Progenitor cell of endocrine pancreas (in vitro differentiated cells): ENCODE results near the gene SHC3. TPM values are rescaled to one million over a fixed set of nuclear protein-coding genes. Genes with fewer than 3 reads are reported as not detected.

Experiments used
- DNase-seq: peaks from one replicate; pipeline ENCODE4 v3.0.0; 2021; ENCODE audit warnings: low spot score; ENCODE audit not compliant: unreplicated experiment
- H3K27ac Mint-ChIP-seq: 2 replicates; pipeline ENCODE4 v1.8.0; 2021; ENCODE audit warnings: mild to moderate bottlenecking, moderate library complexity, mixed read lengths
- H3K27me3 Mint-ChIP-seq: 2 replicates; pipeline ENCODE4 v1.8.0; 2021; ENCODE audit warnings: mixed read lengths
- H3K36me3 Mint-ChIP-seq: 2 replicates; pipeline ENCODE4 v1.8.0; 2022; ENCODE audit warnings: mixed read lengths; ENCODE audit not compliant: insufficient read depth
- H3K4me1 Mint-ChIP-seq: 2 replicates; pipeline ENCODE4 v1.8.0; 2021; ENCODE audit warnings: low read depth, mixed read lengths
- H3K4me3 Mint-ChIP-seq: 2 replicates; pipeline ENCODE4 v1.8.0; 2021; ENCODE audit warnings: low read depth, mild to moderate bottlenecking, moderate library complexity, mixed read lengths
- H3K9me3 Mint-ChIP-seq: 2 replicates; pipeline ENCODE4 v1.8.0; 2021; ENCODE audit warnings: low read depth, mixed read lengths
- total RNA-seq: library from RNA; stranded (reverse); gene quantifications from 2 replicates; pipeline ENCODE4 v1.2.1, GENCODE V29; 2021
- TF ChIP-seq, protein P1 (sequence below): fragments of 200-600 bp; sonication (generic); IDR thresholded peaks from one replicate; pipeline ENCODE4 v1.5.0; 2021; ENCODE audit warnings: antibody characterized with exemption, mild to moderate bottlenecking; ENCODE audit not compliant: unreplicated experiment

The SHC3 gene
- total RNA-seq, 1 donor from 2014 or later = 1.3 TPM

GRCh38 chr9:89038382-89039103 lies 140.1 kb downstream of the SHC3 start:
- TF ChIP-seq, protein P1, sequence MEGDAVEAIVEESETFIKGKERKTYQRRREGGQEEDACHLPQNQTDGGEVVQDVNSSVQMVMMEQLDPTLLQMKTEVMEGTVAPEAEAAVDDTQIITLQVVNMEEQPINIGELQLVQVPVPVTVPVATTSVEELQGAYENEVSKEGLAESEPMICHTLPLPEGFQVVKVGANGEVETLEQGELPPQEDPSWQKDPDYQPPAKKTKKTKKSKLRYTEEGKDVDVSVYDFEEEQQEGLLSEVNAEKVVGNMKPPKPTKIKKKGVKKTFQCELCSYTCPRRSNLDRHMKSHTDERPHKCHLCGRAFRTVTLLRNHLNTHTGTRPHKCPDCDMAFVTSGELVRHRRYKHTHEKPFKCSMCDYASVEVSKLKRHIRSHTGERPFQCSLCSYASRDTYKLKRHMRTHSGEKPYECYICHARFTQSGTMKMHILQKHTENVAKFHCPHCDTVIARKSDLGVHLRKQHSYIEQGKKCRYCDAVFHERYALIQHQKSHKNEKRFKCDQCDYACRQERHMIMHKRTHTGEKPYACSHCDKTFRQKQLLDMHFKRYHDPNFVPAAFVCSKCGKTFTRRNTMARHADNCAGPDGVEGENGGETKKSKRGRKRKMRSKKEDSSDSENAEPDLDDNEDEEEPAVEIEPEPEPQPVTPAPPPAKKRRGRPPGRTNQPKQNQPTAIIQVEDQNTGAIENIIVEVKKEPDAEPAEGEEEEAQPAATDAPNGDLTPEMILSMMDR = no peak
- Mint-ChIP-seq H3K4me1 (peaks cover 1% of the 10 kb centered on the region), H3K9me3 (no peaks in the 10 kb centered on the region), H3K4me3 (no peak overlapping the region), H3K27ac (no peak overlapping the region), H3K27me3 (no peaks in the 10 kb centered on the region), H3K36me3 (no peaks in the 10 kb centered on the region)
- DNase-seq = no peak

- TF ChIP-seq, protein P1 = no peak
- DNase-seq = no peak
- Mint-ChIP-seq H3K4me3 (no peak overlapping the region), H3K9me3 (no peaks in the 10 kb centered on the region), H3K27me3 (no peaks in the 10 kb centered on the region), H3K36me3 (no peaks in the 10 kb centered on the region), H3K4me1 (peaks cover 1% of the 10 kb centered on the region), H3K27ac (no peak overlapping the region)
These were observed 140.7 kb downstream of the SHC3 start for GRCh38 chr9:89037891-89038290.

DNA sequence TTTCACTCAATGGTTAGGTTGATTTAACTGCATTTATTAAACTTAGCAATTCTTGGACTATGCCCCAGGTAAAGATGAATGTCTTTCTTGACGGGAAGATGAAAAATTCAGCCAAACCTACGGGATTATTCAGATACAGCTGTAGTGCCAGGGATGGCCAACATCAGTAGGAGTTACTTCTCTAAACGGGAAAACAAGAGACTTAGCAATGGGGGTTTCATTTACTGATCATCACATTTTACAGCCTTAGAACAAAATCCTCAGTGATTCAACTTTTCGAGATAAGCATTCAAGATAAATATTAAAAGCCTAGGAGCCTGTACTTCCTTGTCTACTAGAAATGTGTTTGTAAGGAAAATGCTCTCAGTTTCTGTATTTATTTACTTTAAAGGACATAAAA lies 141.3 kb downstream of the SHC3 start:
- TF ChIP-seq, protein P1 = no peak
- Mint-ChIP-seq H3K4me1 (peaks cover 1% of the 10 kb centered on the region), H3K27ac (no peak overlapping the region), H3K4me3 (no peak overlapping the region), H3K36me3 (no peaks in the 10 kb centered on the region), H3K27me3 (no peaks in the 10 kb centered on the region), H3K9me3 (no peaks in the 10 kb centered on the region)
- DNase-seq = no peak

DNA sequence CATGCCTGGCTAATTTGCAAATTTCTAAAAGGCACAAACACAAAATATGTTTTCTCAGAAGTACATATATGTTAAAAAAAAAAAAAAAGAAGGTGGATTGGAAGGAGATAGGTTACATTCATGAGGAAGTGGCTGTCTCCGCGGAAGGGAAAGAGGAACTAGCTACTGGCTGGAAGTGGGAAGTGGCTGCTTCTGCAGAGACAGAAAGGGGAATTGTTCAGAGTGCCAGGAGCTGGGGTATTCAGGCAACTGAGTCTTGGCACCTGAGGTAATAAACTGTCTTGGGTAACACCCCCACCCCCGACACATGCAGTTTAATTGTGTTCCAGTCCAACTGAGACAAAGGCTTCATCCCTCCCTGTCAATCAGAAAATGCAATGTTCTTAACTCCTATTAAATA lies 141.7 kb downstream of the SHC3 start:
- Mint-ChIP-seq H3K36me3 (no peaks in the 10 kb centered on the region), H3K4me3 (no peak overlapping the region), H3K27me3 (no peaks in the 10 kb centered on the region), H3K27ac (no peak overlapping the region), H3K9me3 (no peaks in the 10 kb centered on the region), H3K4me1 (peaks cover 1% of the 10 kb centered on the region)
- TF ChIP-seq, protein P1 = no peak
- no peak for DNase-seq

GRCh38 chr9:89036383-89036782 lies 142.2 kb downstream of the SHC3 start:
- H3K27ac Mint-ChIP-seq = no peak overlapping the region
- no peak overlapping the region for H3K4me3 Mint-ChIP-seq
- H3K4me1 Mint-ChIP-seq = peaks cover 1% of the 10 kb centered on the region
- DNase-seq = no peak
- TF ChIP-seq, protein P1 = no peak
- peaks cover under 1% of the 10 kb centered on the region for H3K9me3 Mint-ChIP-seq
- H3K27me3 Mint-ChIP-seq = no peaks in the 10 kb centered on the region
- H3K36me3 Mint-ChIP-seq = no peaks in the 10 kb centered on the region
